ENCODE results near the gene TMEM150A.

TMEM150A gene

GRCh38 chr2:85589982-85590791 lies 12.3 kb downstream of the TMEM150A start:
- Histone ChIP-seq H3K9me3 (no peaks in the 10 kb centered on the region), H3K36me3 (no peaks in the 10 kb centered on the region), H3K27me3 (no peaks in the 10 kb centered on the region), H3K4me1 (peaks cover 0 to 69% (median 40%) of the 10 kb centered on the region in 4 donors), H3K4me3 (no peak overlapping the region), H3K27ac (peak overlapping the region; percentile 52 to 64)
- DNase-seq, result peak in 1 of 2 donors; percentile 63
- intact Hi-C loops (cut with DNase I; ENCODE audit: low total_unique reads), result no loop called here
- TF ChIP-seq CTCF (IDR thresholded peaks at IDR 0.05), result no peak

DNA sequence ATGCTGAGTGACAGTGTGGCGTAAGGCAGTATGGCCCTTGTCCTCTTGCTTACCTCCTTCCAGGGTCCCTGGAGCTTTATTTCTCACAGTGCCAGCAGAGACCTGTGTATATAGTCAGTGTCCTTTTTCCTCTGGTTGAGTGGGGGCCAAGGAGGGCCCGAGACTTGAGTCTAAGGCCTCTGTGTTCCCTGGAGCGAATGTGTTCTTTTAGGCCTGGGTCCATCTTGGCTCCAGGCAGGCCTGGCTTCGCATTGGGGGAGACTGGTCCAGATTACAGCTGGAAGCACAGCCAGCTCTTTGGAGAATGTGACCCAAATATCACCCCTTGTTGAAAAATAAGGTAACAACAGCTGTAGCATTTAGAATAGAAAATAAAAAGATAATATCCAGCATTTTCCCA lies 13.3 kb downstream of the TMEM150A start:
- Histone ChIP-seq H3K4me1 (peaks cover 0 to 69% (median 40%) of the 10 kb centered on the region in 4 donors), H3K4me3 (no peak overlapping the region), H3K9me3 (no peaks in the 10 kb centered on the region), H3K27me3 (no peaks in the 10 kb centered on the region), H3K27ac (peak overlapping the region; percentile 52 to 64), H3K36me3 (no peaks in the 10 kb centered on the region)
- peak in 1 of 2 donors; percentile 58 for DNase-seq
- TF ChIP-seq CTCF (IDR thresholded peaks at IDR 0.05), result no peak
- intact Hi-C loops (cut with DNase I; ENCODE audit: low total_unique reads), result no loop called here

DNA sequence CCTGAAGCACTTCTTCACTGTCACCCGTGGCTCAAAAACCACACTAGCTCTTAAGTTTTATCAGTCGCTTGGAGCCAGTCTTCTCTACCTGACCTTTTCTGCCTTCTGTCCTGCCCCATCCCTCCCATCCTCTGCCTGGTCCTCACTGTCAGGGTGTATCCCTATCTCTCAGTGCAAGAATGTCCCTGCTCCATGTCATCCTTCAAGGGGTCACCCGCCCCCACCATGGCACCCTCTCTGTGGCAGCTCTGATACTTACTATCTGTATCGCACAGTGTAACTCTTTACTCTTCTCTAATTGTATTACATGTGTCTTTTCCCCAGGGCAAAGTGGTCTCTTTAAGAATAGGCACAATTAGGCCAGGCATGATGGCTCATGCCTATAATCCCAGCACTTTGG lies 13.9 kb downstream of the TMEM150A start:
- no peak overlapping the region for H3K4me3 ChIP-seq
- H3K36me3 ChIP-seq, result no peaks in the 10 kb centered on the region
- DNase-seq, result no peak
- H3K4me1 ChIP-seq, result peaks cover 0 to 73% (median 38%) of the 10 kb centered on the region in 4 donors
- TF ChIP-seq CTCF (IDR thresholded peaks at IDR 0.05), result no peak
- no peaks in the 10 kb centered on the region for H3K9me3 ChIP-seq
- peak overlapping the region; percentile 52 to 64 for H3K27ac ChIP-seq
- H3K27me3 ChIP-seq, result no peaks in the 10 kb centered on the region
- intact Hi-C loops (cut with DNase I; ENCODE audit: low total_unique reads), result no loop called here

DNA sequence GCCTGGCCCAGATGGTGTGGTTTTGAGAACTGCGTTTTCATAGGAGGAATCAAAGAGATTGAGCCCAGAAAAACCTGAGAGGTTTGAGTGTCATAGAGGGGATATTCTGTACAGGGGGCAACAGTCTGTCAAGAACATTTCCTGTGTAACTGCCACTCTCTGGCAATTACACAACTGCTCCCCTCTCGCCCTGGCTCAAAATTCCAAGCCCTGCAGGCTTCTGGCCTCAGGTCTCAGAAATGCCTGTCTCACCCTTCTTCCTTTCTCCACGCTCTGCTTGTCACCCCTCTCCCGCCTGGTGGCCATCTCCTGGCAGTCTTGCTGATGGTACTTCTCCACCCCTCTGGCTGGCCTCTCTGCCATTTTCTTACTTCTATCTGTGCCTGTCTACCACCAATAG lies 14.3 kb downstream of the TMEM150A start:
- Histone ChIP-seq H3K4me3 (no peak overlapping the region), H3K9me3 (no peaks in the 10 kb centered on the region), H3K27ac (peak overlapping the region; percentile 52 to 64), H3K27me3 (no peaks in the 10 kb centered on the region), H3K4me1 (peaks cover 0 to 73% (median 38%) of the 10 kb centered on the region in 4 donors), H3K36me3 (no peaks in the 10 kb centered on the region)
- intact Hi-C loops (cut with DNase I; ENCODE audit: low total_unique reads), result no loop called here
- DNase-seq, result no peak
- TF ChIP-seq CTCF (IDR thresholded peaks at IDR 0.05), result no peak

DNA sequence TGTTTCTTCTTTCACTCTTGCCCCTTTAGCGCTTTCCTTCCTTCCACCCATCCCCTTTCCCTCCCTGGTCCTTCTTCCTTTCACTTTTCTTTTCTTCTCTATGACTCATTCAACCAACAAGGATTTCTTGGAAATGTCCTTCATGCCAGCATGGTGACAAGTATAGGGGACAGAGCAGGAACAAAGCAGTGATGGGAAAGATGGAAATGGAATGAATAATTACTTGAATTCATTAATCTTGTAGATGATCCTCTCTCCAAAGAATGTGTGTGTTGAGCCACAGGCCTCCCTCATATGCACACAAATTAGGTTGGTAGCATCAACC lies 16.8 kb downstream of the TMEM150A start:
- Histone ChIP-seq H3K27ac (peak overlapping the region; percentile 82 to 84), H3K9me3 (no peaks in the 10 kb centered on the region), H3K36me3 (peaks cover 0 to 7% (median 0%) of the 10 kb centered on the region in 3 donors), H3K4me1 (peaks cover 0 to 61% (median 31%) of the 10 kb centered on the region in 4 donors), H3K27me3 (no peaks in the 10 kb centered on the region), H3K4me3 (peak overlapping the region in 1 of 2 donors; percentile 83)
- intact Hi-C loops (cut with DNase I; ENCODE audit: low total_unique reads), result no loop called here
- no peak for TF ChIP-seq CTCF (IDR thresholded peaks at IDR 0.05)
- no peak for DNase-seq
